GOT3 (cell line): Measurements from ENCODE around the gene FBXL7.

Experiments
- DNase-seq: peaks from one replicate; lab custom pipeline; 2025; ENCODE audit warnings: mixed read lengths; lab: John Stamatoyannopoulos, UW

FBXL7 gene

GRCh38 chr5:15615859-15616258 lies 115.9 kb downstream of the FBXL7 start:
- DNase-seq = no peak

- no peak for DNase-seq
These were observed 119.0 kb downstream of the FBXL7 start for GRCh38 chr5:15618938-15619337.

GRCh38 chr5:15620501-15620900 lies 120.5 kb downstream of the FBXL7 start:
- DNase-seq = no peak

- no peak for DNase-seq
These were observed 121.1 kb downstream of the FBXL7 start for GRCh38 chr5:15621094-15621493.

GRCh38 chr5:15623794-15624193 lies 123.8 kb downstream of the FBXL7 start:
- no peak for DNase-seq

GRCh38 chr5:15627109-15627508 lies 127.1 kb downstream of the FBXL7 start:
- DNase-seq = no peak

- DNase-seq = no peak
These were observed 127.7 kb downstream of the FBXL7 start for GRCh38 chr5:15627647-15628046.

- DNase-seq = no peak
These were observed 130.5 kb downstream of the FBXL7 start for GRCh38 chr5:15630441-15630840.

GRCh38 chr5:15634591-15635288 lies 134.8 kb downstream of the FBXL7 start:
- DNase-seq = no peak

GRCh38 chr5:15635289-15635616 lies 135.3 kb downstream of the FBXL7 start:
- DNase-seq = no peak

- DNase-seq = no peak
These were observed 137.4 kb downstream of the FBXL7 start for GRCh38 chr5:15637345-15637744.

GRCh38 chr5:15637886-15638285 lies 137.9 kb downstream of the FBXL7 start:
- no peak for DNase-seq

GRCh38 chr5:15638296-15638695 lies 138.3 kb downstream of the FBXL7 start:
- no peak for DNase-seq

- no peak for DNase-seq
These were observed 139.3 kb downstream of the FBXL7 start for GRCh38 chr5:15639288-15639687.

GRCh38 chr5:15640116-15640515 lies 140.1 kb downstream of the FBXL7 start:
- DNase-seq = no peak

GRCh38 chr5:15643731-15644130 lies 143.8 kb downstream of the FBXL7 start:
- DNase-seq = no peak

- DNase-seq = no peak
These were observed 145.6 kb downstream of the FBXL7 start for GRCh38 chr5:15645381-15646160.

GRCh38 chr5:15646371-15646770 lies 146.4 kb downstream of the FBXL7 start:
- no peak for DNase-seq

- DNase-seq = no peak
These were observed 147.3 kb downstream of the FBXL7 start for GRCh38 chr5:15647251-15647650.

- DNase-seq = no peak
These were observed 150.3 kb downstream of the FBXL7 start for GRCh38 chr5:15650266-15650665.

- DNase-seq = no peak
These were observed 154.8 kb downstream of the FBXL7 start for GRCh38 chr5:15654779-15655178.

- DNase-seq = no peak
These were observed 155.7 kb downstream of the FBXL7 start for GRCh38 chr5:15655683-15656082.

GRCh38 chr5:15664961-15665360 lies 165.0 kb downstream of the FBXL7 start:
- DNase-seq = no peak

GRCh38 chr5:15669826-15670225 lies 169.8 kb downstream of the FBXL7 start:
- DNase-seq = no peak
